T-helper 17 cell (primary cell): ENCODE data around the gene MSI2. TPM values are rescaled to one million over a fixed set of nuclear protein-coding genes. Genes with fewer than 3 reads are reported as not detected.

Experiments used
- ATAC-seq: fragments of 150-1000 bp; cut with Tn5 transposase; 2 replicates; pipeline ENCODE4 v1.10.0; 2021; ENCODE audit warnings: mild to moderate bottlenecking, moderate library complexity
- DNase-seq, 3 donors: peaks; one replicate each; pipeline versions ENCODE4 v3.0.0 to v3.0.0-alpha.2; 2020 to 2021
- H3K9me3 ChIP-seq: one replicate; pipeline ENCODE4 v1.7.0; 2013; ENCODE audit warnings: low read length, mild to moderate bottlenecking; ENCODE audit not compliant: control insufficient read depth, poor library complexity, severe bottlenecking
- H3K27ac Mint-ChIP-seq: one replicate; pipeline ENCODE4 v1.8.0; 2022; ENCODE audit warnings: mild to moderate bottlenecking, moderate library complexity, mixed read lengths
- H3K27me3 Mint-ChIP-seq: one replicate; pipeline ENCODE4 v1.8.0; 2022; ENCODE audit warnings: mixed read lengths
- H3K36me3 Mint-ChIP-seq: one replicate; pipeline ENCODE4 v1.8.0; 2022; ENCODE audit warnings: low read depth, mixed read lengths
- H3K4me1 Mint-ChIP-seq: one replicate; pipeline ENCODE4 v1.8.0; 2022; ENCODE audit warnings: mild to moderate bottlenecking, mixed read lengths
- H3K4me3 Mint-ChIP-seq: one replicate; pipeline ENCODE4 v1.8.0; 2022; ENCODE audit warnings: mild to moderate bottlenecking, moderate library complexity, mixed read lengths
- total RNA-seq, 4 donors: library from RNA in 2 of 4; stranded (reverse) in 2 of 4; gene quantifications; one replicate each; pipeline ENCODE4 v1.2.3 and lab custom pipeline; 2022 to 2026

MSI2 gene
- total RNA-seq, 2 donors from 2014 or later: 148 to 151 TPM

DNA sequence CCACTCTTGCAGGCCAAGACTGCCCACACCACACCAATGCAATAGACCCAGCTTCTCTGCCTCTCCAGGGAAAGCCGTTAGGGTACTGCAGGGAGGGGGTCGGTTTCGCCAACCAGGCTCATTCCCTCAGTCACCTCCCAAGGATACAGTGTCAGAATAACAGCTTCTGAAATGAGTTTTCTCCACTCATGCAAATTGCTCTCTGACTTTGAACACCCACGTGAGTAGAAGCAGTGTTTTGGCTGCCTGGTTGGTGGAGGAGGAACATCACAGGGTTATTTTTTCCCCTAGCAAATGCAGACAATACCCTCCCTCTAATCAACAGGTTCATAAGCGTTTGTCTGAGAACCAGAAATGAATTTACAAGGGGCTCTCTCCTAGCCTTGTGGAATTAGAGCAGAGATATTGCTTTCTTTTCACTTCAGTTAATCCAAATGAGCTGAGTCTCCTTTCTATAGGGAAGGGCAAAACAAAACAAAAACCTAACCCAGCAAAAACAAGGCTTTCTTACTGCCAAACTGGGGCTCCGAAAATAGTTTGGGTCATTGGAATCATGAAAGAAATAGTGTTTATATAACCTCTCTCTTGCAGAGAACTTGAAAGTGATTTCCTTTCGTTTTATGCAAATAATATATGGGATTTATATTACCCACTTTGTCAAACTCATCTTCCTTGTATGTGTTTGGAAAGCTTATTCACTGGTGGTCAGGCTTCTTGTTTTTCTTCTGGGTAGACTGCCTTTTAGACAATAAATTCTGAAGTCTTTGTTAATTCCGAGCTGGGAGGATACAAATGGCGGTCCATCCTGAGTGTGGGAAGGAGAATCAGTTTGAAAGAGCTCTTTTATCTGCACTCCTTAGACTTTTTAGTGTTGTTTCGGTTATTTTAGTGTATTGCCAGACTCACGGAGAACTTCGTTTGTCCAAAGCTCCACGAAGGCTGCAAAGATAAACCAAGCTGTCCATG lies 229.9 kb downstream of the MSI2 start:
- H3K27me3 Mint-ChIP-seq: no peaks in the 10 kb centered on the region
- H3K36me3 Mint-ChIP-seq: no peaks in the 10 kb centered on the region
- DNase-seq (no peak), ATAC-seq (no peak)
- peaks cover 47% of the 10 kb centered on the region for H3K4me1 Mint-ChIP-seq
- H3K4me3 Mint-ChIP-seq: no peak overlapping the region
- H3K27ac Mint-ChIP-seq: peak overlapping the region; percentile 57
- H3K9me3 ChIP-seq: no peaks in the 10 kb centered on the region

GRCh38 chr17:57486882-57487301 lies 230.6 kb downstream of the MSI2 start:
- Mint-ChIP-seq H3K27me3 (no peaks in the 10 kb centered on the region), H3K4me3 (no peak overlapping the region), H3K27ac (peak overlapping the region; percentile 57), H3K4me1 (peaks cover 47% of the 10 kb centered on the region), H3K36me3 (no peaks in the 10 kb centered on the region)
- no peak for DNase-seq
- no peaks in the 10 kb centered on the region for H3K9me3 ChIP-seq
- no peak for ATAC-seq

- ATAC-seq: no peak
- Mint-ChIP-seq H3K27me3 (no peaks in the 10 kb centered on the region), H3K4me3 (peak overlapping the region; percentile 52), H3K4me1 (peaks cover 43% of the 10 kb centered on the region), H3K27ac (peak overlapping the region; percentile 43), H3K36me3 (no peaks in the 10 kb centered on the region)
- H3K9me3 ChIP-seq: no peaks in the 10 kb centered on the region
- DNase-seq: no peak
Measured at GRCh38 chr17:57487573-57487972, 231.2 kb downstream of the MSI2 start.

GRCh38 chr17:57488856-57489255 lies 232.5 kb downstream of the MSI2 start:
- Mint-ChIP-seq H3K27ac (peak overlapping the region; percentile 67), H3K4me1 (peaks cover 39% of the 10 kb centered on the region), H3K36me3 (no peaks in the 10 kb centered on the region), H3K27me3 (no peaks in the 10 kb centered on the region), H3K4me3 (no peak overlapping the region)
- DNase-seq: no peak
- ATAC-seq: no peak
- no peaks in the 10 kb centered on the region for H3K9me3 ChIP-seq

- Mint-ChIP-seq H3K4me1 (peaks cover 40% of the 10 kb centered on the region), H3K27ac (peak overlapping the region; percentile 67), H3K4me3 (no peak overlapping the region), H3K27me3 (no peaks in the 10 kb centered on the region), H3K36me3 (no peaks in the 10 kb centered on the region)
- ATAC-seq (no peak), DNase-seq (no peak)
- H3K9me3 ChIP-seq: no peaks in the 10 kb centered on the region
Measured at GRCh38 chr17:57489321-57489720, 233.0 kb downstream of the MSI2 start.

- Mint-ChIP-seq H3K27ac (no peak overlapping the region), H3K4me3 (no peak overlapping the region), H3K36me3 (peaks cover 3% of the 10 kb centered on the region), H3K4me1 (peaks cover 37% of the 10 kb centered on the region), H3K27me3 (no peaks in the 10 kb centered on the region)
- ATAC-seq (no peak), DNase-seq (no peak)
- no peaks in the 10 kb centered on the region for H3K9me3 ChIP-seq
Measured at GRCh38 chr17:57490111-57490845, 234.0 kb downstream of the MSI2 start.

- no peak overlapping the region for H3K4me3 Mint-ChIP-seq
- peaks cover 3% of the 10 kb centered on the region for H3K36me3 Mint-ChIP-seq
- H3K4me1 Mint-ChIP-seq: peaks cover 38% of the 10 kb centered on the region
- H3K27ac Mint-ChIP-seq: peak overlapping the region; percentile 32
- H3K9me3 ChIP-seq: no peaks in the 10 kb centered on the region
- H3K27me3 Mint-ChIP-seq: no peaks in the 10 kb centered on the region
- DNase-seq (no peak), ATAC-seq (no peak)
Measured at GRCh38 chr17:57490890-57491289, 234.6 kb downstream of the MSI2 start.

DNA sequence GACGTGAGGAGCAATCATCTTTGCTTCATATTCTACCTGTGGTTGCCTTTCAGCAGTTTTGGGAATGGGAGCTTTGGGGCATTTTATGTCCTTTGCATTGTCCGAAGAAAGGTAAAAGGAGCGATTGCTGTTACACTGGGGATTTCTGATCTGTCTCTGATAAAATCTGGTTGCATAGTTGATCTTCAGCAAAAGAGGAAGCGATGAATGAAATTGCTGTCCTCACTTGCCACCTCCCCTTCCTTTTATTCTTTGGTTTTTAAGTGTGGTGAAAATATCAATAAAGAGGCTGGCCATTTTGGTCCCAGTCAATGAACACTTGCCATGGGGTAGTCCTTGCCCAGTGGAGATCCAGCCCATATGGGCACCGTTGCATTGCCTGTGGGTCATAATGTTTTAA lies 236.8 kb downstream of the MSI2 start:
- Mint-ChIP-seq H3K27ac (peak overlapping the region; percentile 16), H3K4me1 (peaks cover 34% of the 10 kb centered on the region)
- no peak for ATAC-seq

GRCh38 chr17:57493625-57494024 lies 237.3 kb downstream of the MSI2 start:
- Mint-ChIP-seq H3K36me3 (peaks cover 3% of the 10 kb centered on the region), H3K27ac (no peak overlapping the region), H3K27me3 (no peaks in the 10 kb centered on the region), H3K4me1 (peaks cover 35% of the 10 kb centered on the region), H3K4me3 (no peak overlapping the region)
- H3K9me3 ChIP-seq: no peaks in the 10 kb centered on the region
- no peak for ATAC-seq
- no peak for DNase-seq

More for the DNA sequence above, 236.8 kb downstream of the MSI2 start:
- no peaks in the 10 kb centered on the region for H3K27me3 Mint-ChIP-seq
- no peak for DNase-seq
- no peak overlapping the region for H3K4me3 Mint-ChIP-seq
- no peaks in the 10 kb centered on the region for H3K9me3 ChIP-seq
- H3K36me3 Mint-ChIP-seq: peaks cover 3% of the 10 kb centered on the region

DNA sequence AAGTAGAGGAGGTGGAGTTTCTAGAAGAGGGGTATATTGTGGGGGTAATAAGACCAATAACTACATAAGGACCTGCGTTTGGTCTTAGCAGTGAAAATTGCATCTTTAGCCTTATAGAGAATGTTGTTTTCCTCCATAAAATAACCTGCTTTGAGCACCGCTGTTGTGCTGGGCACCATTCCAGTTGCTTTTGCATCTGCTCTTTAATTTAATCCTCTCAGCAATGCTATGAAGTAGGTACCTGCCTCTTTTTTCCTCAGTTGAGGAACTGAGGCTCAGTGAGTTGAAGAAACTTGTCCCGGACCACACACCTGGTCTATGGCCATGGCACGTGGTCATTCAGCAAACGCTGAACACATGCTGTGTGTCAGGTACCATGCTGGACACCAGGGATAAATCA lies 238.1 kb downstream of the MSI2 start:
- H3K9me3 ChIP-seq: no peaks in the 10 kb centered on the region
- Mint-ChIP-seq H3K4me3 (no peak overlapping the region), H3K36me3 (peaks cover 3% of the 10 kb centered on the region), H3K27me3 (no peaks in the 10 kb centered on the region), H3K4me1 (peaks cover 30% of the 10 kb centered on the region), H3K27ac (no peak overlapping the region)
- DNase-seq (no peak), ATAC-seq (no peak)

GRCh38 chr17:57495771-57496170 lies 239.4 kb downstream of the MSI2 start:
- peaks cover 3% of the 10 kb centered on the region for H3K36me3 Mint-ChIP-seq
- H3K27me3 Mint-ChIP-seq: no peaks in the 10 kb centered on the region
- no peak overlapping the region for H3K27ac Mint-ChIP-seq
- H3K4me3 Mint-ChIP-seq: no peak overlapping the region
- no peak for ATAC-seq
- H3K4me1 Mint-ChIP-seq: peaks cover 37% of the 10 kb centered on the region
- no peaks in the 10 kb centered on the region for H3K9me3 ChIP-seq
- no peak for DNase-seq

GRCh38 chr17:57496382-57496781 lies 240.1 kb downstream of the MSI2 start:
- no peak for ATAC-seq
- no peaks in the 10 kb centered on the region for H3K27me3 Mint-ChIP-seq
- peaks cover 36% of the 10 kb centered on the region for H3K4me1 Mint-ChIP-seq
- no peak overlapping the region for H3K4me3 Mint-ChIP-seq
- no peak for DNase-seq
- peaks cover 3% of the 10 kb centered on the region for H3K36me3 Mint-ChIP-seq
- no peaks in the 10 kb centered on the region for H3K9me3 ChIP-seq
- H3K27ac Mint-ChIP-seq: peak overlapping the region; percentile 67

- H3K4me1 Mint-ChIP-seq: peaks cover 41% of the 10 kb centered on the region
- H3K4me3 Mint-ChIP-seq: peak overlapping the region; percentile 2
- H3K36me3 Mint-ChIP-seq: peaks cover 3% of the 10 kb centered on the region
- ATAC-seq (no peak), DNase-seq (no peak)
- peak overlapping the region; percentile 63 for H3K27ac Mint-ChIP-seq
- H3K9me3 ChIP-seq: no peaks in the 10 kb centered on the region
- H3K27me3 Mint-ChIP-seq: no peaks in the 10 kb centered on the region
Measured at GRCh38 chr17:57498443-57498842, 242.1 kb downstream of the MSI2 start.
